Kidney (tissue), 14 donors: ENCODE measurements around the gene MRRF. TPM values are rescaled to one million over a fixed set of nuclear protein-coding genes. Genes with fewer than 3 reads are reported as not detected.

Experiments used
- DNase-seq, 5 donors: peaks; one replicate each; pipeline ENCODE4 v3.0.0-alpha.2; 2013 to 2020
- FAIRE-seq: peaks from 2 replicates; lab custom pipeline; 2012; peaks lifted over from hg19 to GRCh38; lab: Jason Lieb, UNC
- H3K27ac ChIP-seq, 2 donors: one replicate each; pipeline ENCODE4 v1.7.0; 2013; ENCODE audit warnings: low read depth in 2 of 2, low read length in 2 of 2, inconsistent platforms in 1 of 2
- H3K27me3 ChIP-seq: one replicate; pipeline ENCODE4 v1.7.1; 2013; ENCODE audit warnings: low read length, inconsistent platforms; ENCODE audit not compliant: control insufficient read depth, insufficient read depth
- H3K36me3 ChIP-seq, 3 donors: one replicate each; pipeline versions ENCODE4 v1.7.0 to v1.7.1; 2013; ENCODE audit warnings: low read length in 3 of 3, control low read depth in 1 of 3, inconsistent platforms in 1 of 3; ENCODE audit not compliant: insufficient read depth in 3 of 3, control insufficient read depth in 2 of 3
- H3K4me1 ChIP-seq, 3 donors: one replicate each; pipeline versions ENCODE4 v1.7.0 to v1.7.1; 2013; ENCODE audit warnings: low read length in 3 of 3, inconsistent platforms in 1 of 3, low read depth in 1 of 3; ENCODE audit not compliant: control insufficient read depth in 2 of 3, insufficient read depth in 2 of 3
- H3K4me3 ChIP-seq, 3 donors: one replicate each; pipeline versions ENCODE4 v1.7.0 to v1.8.1; 2013; ENCODE audit warnings: low read length in 3 of 3, control low read depth in 1 of 3, inconsistent platforms in 1 of 3
- H3K9ac ChIP-seq, 3 donors: one replicate each; pipeline versions ENCODE4 v1.7.0 to v1.7.1; 2013; ENCODE audit warnings: low read length in 3 of 3, control low read depth in 1 of 3, inconsistent platforms in 1 of 3
- H3K9me3 ChIP-seq, 3 donors: one replicate each; pipeline versions ENCODE4 v1.7.0 to v1.7.1; 2013; ENCODE audit warnings: low read length in 3 of 3, control low read depth in 1 of 3, inconsistent platforms in 1 of 3; ENCODE audit not compliant: control insufficient read depth in 2 of 3, insufficient read depth in 1 of 3
- CTCF ChIP-seq: IDR thresholded peaks from 3 replicates; pipeline ENCODE4 v1.5.1; 2012; ENCODE audit warnings: mild to moderate bottlenecking, moderate library complexity, borderline replicate concordance; ENCODE audit not compliant: insufficient read depth; ENCODE audit errors: extremely low read depth
- intact Hi-C: fragments of 100-400 bp; cut with DNase I; formaldehyde crosslinking; loops from one replicate; pipeline ENCODE4 v1.11.1; 2022
- polyA plus RNA-seq: library from polyadenylated mRNA; stranded (reverse); fragments of 350-450 nt; fragmentation: Illumina TruSeq; extraction: RNeasy Lipid Tissue Mini Kit (QIAGEN cat#74804); gene quantifications from one replicate; pipeline ENCODE4 v1.2.3, GENCODE V29; 2014; ENCODE audit warnings: low read depth, low replicate concordance; ENCODE audit not compliant: insufficient read depth
- total RNA-seq: library from RNA; stranded (reverse); fragmentation: NEBNext Ultra II Directional; extraction: Animal tissue kit (Norgen Biotek cat#: 25700); gene quantifications from one replicate; pipeline ENCODE4 v1.2.1, GENCODE V29; 2021
- donor health status: control.
- donor health status: control.
- donor health status: control.
- donor health status: control.
- donor health status: control.
- donor health status: DM: yes; HTN: yes; CAD: no.
- donor health status: Normal renal cell carcinoma (clear cell type).

MRRF gene
- total and polyA plus RNA-seq, 2 donors from 2014 or later: 38.8 to 44.9 TPM

DNA sequence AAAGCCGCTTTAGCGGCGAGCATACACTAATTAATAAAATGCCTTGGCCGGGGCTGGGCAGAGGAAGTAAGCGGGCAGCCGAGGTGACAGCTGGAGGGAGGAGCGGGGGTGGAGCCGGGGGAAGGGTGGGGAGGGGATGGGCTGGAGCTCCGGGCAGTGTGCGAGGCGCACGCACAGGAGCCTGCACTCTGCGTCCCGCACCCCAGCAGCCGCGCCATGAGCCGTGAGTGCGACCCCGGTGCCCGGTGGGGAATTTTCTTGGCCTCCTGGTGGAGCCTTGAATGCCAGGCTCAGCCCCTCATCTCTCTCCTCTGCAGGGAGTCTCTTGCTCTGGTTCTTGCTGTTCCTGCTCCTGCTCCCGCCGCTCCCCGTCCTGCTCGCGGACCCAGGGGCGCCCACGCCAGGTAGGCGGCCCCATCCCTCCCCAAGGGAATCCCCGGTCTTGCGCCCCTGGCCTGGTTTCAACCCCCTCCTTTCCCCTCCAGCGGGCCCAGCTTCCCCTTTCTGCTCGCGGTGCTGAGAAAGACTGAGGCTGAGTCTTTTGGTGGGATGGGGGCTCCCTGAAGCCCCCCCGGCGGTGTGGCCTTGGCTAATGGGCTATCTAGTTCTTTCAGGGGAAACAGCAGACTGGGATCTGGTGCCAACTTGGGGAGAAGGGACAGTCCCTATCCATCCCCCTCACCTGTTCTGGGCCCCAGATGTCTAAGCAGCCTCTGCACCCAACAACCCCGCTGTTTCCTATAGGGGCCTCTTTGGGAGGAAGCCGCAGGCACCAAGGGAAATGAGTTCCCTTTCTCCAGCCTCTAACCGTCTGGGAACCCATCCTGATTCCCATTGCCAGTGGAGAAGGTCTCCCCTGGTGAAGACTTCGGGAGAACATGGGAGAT lies 106.4 kb downstream of the MRRF start, which contains the start of gene PTGS1:
Gene PTGS1, plus strand, starts transcription at position 156 of the 887 bp plus-strand sequence. Its CDS starts 61 bp downstream, at position 217.
- no peaks in the 10 kb centered on the region for H3K36me3 ChIP-seq
- FAIRE-seq: no peak
- intact Hi-C loops: no loop called here
- no peak for TF ChIP-seq CTCF
- no peak within 1 kb of the TSS for H3K9ac ChIP-seq
- H3K4me1 ChIP-seq: peaks cover 0 to 5% (median 0%) of the 10 kb centered on the region in 3 donors
- H3K4me3 ChIP-seq: peak within 1 kb of the TSS in 1 of 3 donors; percentile 29
- peak; percentile 43 to 76 (median 58) for DNase-seq
- no peak within 1 kb of the TSS for H3K27ac ChIP-seq
- peaks cover 0 to 2% (median 0%) of the 10 kb centered on the region in 3 donors for H3K9me3 ChIP-seq
- H3K27me3 ChIP-seq: no peaks in the 10 kb centered on the region

GRCh38 chr9:122371846-122372245 lies 107.2 kb downstream of the MRRF start:
- FAIRE-seq (no peak), DNase-seq (peak in 3 of 5 donors; percentile 39 to 63 (median 43))
- Histone ChIP-seq H3K27ac (no peak overlapping the region), H3K4me3 (no peak overlapping the region), H3K4me1 (peaks cover 0 to 7% (median 0%) of the 10 kb centered on the region in 3 donors), H3K9ac (no peak overlapping the region), H3K36me3 (no peaks in the 10 kb centered on the region), H3K27me3 (no peaks in the 10 kb centered on the region), H3K9me3 (peaks cover 0 to 2% (median 0%) of the 10 kb centered on the region in 3 donors)
- no peak for TF ChIP-seq CTCF
- intact Hi-C loops: no loop called here

GRCh38 chr9:122372856-122373845 lies 108.5 kb downstream of the MRRF start:
- Histone ChIP-seq H3K9me3 (peaks cover 0 to 2% (median 0%) of the 10 kb centered on the region in 3 donors), H3K9ac (no peak overlapping the region), H3K27me3 (no peaks in the 10 kb centered on the region), H3K4me1 (peaks cover 0 to 7% (median 0%) of the 10 kb centered on the region in 3 donors), H3K27ac (no peak overlapping the region), H3K4me3 (no peak overlapping the region), H3K36me3 (no peaks in the 10 kb centered on the region)
- TF ChIP-seq CTCF: no peak
- intact Hi-C loops: no loop called here
- DNase-seq (no peak), FAIRE-seq (no peak)
